Ovary (tissue), 3 donors: ENCODE measurements around the gene ATP8A1.

Experiments
- EP300 ChIP-seq: sonication (generic); formaldehyde crosslinking; IDR thresholded peaks from one replicate; pipeline ENCODE4 v1.6.1; 2017; ENCODE audit warnings: antibody characterized with exemption
- POLR2A ChIP-seq: fragments of 450-650 bp; IDR thresholded peaks from one replicate; pipeline ENCODE4 v1.6.1; 2017; ENCODE audit warnings: antibody characterized with exemption, mild to moderate bottlenecking, moderate library complexity
- TF ChIP-seq, protein P1 (sequence below), 3 donors: fragments of 450-650 bp in 2 of 3; fragments of 200-600 bp in 1 of 3; IDR thresholded peaks; one replicate each; pipeline versions ENCODE4 v1.5.1 to v1.8.0; 2016 to 2022; ENCODE audit warnings: antibody characterized with exemption in 3 of 3, mild to moderate bottlenecking in 1 of 3
- donor health status: DM: no; HTN: no; CAD: no.

- TF ChIP-seq EP300: no peak
- TF ChIP-seq, protein P1, sequence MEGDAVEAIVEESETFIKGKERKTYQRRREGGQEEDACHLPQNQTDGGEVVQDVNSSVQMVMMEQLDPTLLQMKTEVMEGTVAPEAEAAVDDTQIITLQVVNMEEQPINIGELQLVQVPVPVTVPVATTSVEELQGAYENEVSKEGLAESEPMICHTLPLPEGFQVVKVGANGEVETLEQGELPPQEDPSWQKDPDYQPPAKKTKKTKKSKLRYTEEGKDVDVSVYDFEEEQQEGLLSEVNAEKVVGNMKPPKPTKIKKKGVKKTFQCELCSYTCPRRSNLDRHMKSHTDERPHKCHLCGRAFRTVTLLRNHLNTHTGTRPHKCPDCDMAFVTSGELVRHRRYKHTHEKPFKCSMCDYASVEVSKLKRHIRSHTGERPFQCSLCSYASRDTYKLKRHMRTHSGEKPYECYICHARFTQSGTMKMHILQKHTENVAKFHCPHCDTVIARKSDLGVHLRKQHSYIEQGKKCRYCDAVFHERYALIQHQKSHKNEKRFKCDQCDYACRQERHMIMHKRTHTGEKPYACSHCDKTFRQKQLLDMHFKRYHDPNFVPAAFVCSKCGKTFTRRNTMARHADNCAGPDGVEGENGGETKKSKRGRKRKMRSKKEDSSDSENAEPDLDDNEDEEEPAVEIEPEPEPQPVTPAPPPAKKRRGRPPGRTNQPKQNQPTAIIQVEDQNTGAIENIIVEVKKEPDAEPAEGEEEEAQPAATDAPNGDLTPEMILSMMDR (IDR thresholded peaks at IDR 0.05): no peak
- TF ChIP-seq POLR2A: no peak
These were observed 163.9 kb downstream of the ATP8A1 start for GRCh38 chr4:42492962-42493361.
